Loucy (cell line): ENCODE data around the gene PPFIA1.

Source experiments
- CTCF ChIP-seq: fragments of 200-600 bp; sonication (generic); conservative IDR thresholded peaks from 2 replicates; pipeline ENCODE4 v1.5.1; 2014; ENCODE audit warnings: mild to moderate bottlenecking, antibody characterized with exemption, low read length
- EZH2phosphoT487 ChIP-seq: fragments of 200-600 bp; IDR thresholded peaks from 2 replicates; pipeline ENCODE4 v1.6.1; 2018; ENCODE audit warnings: antibody characterized with exemption, mild to moderate bottlenecking, moderate library complexity, borderline replicate concordance

- TF ChIP-seq CTCF (no peak), EZH2phosphoT487 (no peak)
These were observed 117.1 kb downstream of the PPFIA1 start for GRCh38 chr11:70387564-70387963.
